HG03558 (cell line): ENCODE measurements around the gene TADA2B.

ENCODE experiments used
- ATAC-seq: cut with Tn5 transposase; IDR thresholded peaks from one replicate; pipeline ENCODE4 v1.9.1; 2021; ENCODE audit warnings: moderate number of reproducible peaks; ENCODE audit not compliant: unreplicated experiment; ENCODE audit errors: extremely low read depth

The TADA2B gene

DNA sequence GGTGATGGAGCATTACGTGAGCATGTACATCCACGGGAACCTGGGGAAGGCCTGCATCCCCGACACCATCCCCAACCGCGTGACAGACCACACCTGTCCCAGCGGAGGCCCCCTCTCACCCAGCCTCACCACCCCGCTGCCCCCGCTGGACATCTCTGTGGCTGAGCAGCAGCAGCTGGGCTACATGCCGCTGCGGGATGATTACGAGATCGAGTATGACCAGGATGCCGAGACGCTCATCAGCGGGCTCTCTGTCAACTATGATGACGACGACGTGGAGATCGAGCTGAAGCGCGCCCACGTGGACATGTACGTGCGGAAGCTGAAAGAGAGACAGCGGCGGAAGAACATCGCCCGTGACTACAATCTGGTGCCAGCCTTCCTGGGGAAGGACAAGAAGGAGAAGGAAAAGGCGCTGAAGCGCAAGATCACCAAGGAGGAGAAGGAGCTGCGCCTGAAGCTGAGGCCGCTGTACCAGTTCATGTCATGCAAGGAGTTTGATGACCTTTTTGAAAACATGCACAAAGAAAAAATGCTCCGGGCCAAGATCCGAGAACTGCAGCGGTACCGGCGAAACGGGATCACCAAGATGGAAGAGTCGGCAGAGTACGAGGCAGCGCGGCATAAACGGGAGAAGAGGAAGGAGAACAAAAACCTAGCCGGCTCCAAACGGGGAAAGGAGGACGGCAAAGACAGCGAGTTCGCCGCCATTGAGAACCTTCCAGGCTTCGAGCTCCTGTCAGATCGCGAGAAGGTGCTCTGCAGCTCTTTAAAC lies 11.1 kb downstream of the TADA2B start:
- ATAC-seq = no peak

DNA sequence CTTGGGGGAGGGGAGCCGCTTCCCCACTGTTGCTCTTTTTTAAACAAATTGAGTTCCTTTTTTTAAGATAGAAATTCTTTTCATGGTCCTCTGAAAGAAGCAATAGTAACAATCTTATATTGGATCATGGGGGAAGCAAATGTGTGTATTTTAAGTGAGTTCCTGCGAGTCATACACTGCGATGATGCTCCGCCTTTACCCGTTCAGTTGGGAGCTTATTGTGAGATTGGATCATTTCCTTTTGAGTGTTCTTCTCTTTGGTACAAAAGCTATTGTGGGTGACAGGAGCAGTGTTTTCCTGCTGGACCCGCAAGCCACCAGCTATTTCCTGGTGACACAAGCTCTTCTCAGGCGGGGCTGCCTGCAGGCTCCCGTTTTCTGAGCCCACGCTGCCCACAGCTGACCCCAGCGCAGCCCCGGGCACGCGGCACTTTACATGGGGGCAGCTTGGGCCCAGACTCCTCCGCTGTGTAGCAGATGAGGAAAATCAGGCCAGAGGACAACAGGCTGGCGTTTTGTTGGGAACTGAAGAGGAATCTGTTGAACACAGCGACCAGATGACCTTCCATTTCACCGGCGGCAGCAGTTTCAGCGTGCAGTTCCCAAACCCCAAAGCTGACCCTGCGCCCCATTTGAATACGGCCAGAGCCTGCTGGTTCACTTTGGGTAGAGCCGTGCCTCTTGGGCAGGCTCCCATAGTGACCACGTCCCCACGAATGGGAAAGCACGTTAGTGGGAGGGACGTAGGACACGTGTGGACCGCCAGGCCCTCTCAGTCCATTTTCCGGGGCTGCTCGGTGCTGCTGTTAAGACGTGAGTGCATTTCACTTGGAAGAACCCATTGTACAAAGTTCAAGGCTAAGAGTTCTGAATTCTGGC lies 12.2 kb downstream of the TADA2B start:
- ATAC-seq = no peak

DNA sequence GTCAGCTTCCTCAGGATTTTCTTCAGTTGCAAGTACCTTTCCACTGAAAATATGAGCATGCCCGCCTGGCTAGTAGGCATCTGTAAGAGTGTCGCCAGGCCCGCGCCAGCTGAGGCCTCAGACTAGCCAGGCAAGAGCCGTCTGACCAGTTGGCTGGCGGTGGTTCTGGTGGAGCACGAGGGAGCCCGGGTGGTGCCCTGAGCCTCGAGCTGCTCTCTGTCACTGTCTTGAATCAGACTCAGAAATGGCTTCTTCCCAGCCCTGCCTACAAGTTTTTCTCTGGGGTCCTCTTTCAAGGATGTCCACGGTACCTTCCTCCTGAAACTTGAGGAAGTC lies 12.8 kb downstream of the TADA2B start:
- ATAC-seq = no peak

DNA sequence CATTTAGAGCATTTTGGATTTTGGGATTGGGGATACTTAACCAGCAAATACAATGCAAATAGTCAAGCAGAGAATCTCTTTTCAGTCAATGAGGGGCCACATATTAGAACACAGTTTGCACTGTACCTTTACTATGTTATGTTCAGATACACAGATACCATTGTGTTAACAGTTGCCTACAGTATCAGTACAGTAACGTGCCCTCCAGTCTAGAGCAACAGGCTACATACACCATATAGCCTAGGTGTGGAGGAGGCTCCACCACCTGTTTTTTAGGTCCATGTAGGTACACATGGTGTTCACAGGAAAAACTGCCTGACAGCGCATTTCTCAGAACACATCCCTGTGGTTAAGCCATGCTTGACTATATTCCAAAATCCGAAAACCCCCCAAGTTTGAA lies 15.6 kb downstream of the TADA2B start:
- ATAC-seq = no peak

DNA sequence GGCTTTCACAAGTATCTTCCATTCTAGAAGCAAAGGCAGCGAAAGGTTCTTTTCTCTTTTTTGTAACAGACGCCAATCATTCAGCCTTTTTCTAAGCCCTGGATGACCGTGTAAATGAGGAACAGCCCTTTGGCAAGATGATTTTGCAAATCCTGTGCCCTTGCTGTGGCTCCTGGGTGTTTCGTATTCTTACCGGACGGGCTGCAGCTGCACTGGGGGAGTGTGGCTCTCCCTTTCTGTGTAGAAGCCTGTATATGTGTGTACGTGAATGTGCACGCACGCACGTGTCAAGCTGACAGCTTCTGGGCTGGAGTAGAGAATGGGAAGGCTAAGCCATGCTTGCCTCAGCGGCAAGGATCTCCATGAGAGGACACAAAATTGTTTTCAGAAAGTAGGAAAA lies 16.5 kb downstream of the TADA2B start:
- ATAC-seq = no peak

DNA sequence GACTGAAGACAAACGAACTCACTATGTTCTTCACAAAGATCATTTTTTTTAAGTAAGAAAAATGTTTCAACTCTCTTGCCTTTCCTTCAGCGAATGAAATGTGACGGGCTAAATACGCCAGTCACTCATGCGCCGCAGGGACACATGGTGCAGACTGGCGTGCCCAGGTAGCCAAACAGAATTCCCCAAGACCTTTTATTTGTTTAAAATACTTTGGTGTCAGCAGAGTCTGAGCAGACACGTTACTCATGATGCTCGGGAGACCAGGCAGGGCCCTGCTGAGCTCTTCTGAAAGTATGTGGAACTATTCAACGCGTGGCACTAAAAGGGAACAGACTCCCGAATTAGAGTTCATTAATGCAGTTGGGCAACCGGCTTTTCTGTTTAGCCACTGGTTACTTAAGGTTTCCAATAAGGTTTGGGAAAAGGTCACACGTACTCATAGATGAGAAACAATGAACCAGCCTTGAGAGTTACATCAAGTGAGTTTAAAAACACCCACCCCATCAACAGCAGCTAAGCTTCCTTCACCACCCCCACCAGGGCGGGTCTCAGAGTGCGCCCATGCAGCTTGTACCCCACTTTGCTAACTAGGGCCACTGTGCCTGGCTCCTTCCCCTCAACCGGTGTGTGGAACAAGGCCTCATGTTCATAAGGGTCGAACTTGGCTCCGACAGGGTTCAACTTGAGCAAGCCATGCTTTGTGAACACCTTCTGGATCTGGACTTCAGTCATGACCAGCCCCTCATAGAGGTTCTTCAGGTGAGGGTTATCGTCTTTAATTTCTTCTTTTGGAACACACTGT lies 17.4 kb downstream of the TADA2B start:
- no peak for ATAC-seq

DNA sequence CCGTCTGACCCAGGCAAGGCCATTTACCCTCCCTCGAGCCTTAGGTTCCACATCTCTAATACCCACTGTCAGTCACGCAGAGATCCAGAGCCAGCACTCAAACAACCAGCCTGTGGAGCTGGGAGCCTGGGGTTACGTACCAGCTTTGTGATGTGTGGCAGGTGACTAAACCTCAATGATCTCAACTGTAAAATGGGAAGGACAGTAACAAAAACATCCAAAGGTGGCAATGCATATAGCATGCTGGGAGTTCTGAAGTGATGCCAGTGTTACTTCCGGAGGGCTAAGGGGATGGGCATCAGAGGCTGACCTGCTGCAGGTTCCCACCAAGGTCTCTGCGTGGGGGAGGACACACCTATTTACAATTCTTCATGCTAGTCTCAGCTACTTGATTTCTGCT lies 18.6 kb downstream of the TADA2B start:
- no peak for ATAC-seq

DNA sequence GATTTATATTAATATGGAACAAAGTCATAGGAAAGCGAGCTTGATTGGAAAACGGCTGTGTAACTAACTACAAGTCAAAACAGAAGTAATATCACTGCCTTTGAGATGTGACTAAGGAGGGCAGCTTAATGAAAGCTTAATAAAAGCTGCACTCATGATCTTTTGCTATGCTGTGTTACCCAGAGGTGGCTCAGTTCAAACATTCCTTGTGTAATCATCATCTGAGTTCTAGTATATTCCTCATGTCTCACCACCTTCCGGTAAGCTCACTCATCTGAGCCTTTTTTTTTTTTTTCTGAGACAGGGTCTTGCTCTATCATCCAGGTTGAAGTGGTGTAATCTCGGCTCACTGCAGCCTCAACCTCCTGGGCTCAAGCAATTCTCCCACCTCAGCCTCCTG lies 19.6 kb downstream of the TADA2B start:
- ATAC-seq = no peak

DNA sequence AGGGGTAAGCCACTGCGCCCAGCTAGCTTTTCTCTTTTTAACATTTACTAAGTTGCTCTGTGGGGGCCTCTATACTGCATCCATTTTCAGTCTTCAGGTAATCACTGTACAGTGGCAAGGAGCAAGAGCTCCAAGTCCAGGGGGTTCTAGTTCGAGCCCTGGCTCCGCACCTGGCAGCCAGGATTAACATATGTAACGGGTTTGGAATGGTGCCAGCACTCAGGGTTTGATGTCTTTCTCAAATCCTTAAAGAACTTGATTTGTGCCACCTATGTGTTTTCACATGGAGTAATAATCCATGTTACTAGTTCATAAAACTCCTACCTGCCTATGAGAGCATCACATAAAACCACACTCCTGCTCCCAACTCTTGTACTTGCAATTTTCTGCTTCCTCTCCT lies 20.2 kb downstream of the TADA2B start:
- ATAC-seq = no peak

DNA sequence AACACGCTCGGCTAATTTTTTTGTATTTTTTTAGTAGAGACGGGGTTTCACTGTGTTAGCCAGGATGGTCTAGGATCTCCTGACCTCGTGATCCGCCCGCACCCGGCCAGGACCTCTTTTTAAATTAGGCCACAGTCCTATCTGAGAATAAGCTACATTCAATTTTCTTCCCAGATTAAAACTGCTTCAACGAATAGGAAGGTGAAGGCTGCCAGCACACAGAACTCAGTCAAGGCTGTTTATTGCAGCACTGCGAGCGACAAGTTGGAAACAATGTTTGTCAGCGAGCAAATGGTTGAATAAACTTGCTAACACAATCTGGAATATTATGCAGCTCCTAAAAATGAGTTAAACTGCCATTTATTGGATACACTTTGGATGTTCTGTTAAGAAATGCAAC lies 22.8 kb downstream of the TADA2B start:
- no peak for ATAC-seq

DNA sequence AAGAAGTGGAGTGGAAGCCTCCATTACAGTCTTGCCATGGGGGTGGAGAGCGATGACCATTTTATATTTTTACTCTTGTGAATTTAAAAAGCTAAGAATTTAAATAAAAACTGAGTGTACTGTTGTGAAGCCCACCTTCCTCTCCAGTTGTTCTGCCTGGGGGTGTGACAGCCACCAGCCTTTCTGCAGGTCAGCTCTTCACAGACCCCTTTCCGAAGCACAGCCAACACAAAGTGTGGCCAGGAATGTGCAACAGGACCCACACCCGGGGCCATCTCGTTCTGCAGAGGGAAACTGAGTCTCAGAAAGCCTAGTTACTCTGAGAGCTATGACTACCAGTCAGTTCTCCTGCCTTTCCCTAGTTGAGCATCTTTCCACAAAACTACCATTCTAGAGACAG lies 23.3 kb downstream of the TADA2B start:
- no peak for ATAC-seq

DNA sequence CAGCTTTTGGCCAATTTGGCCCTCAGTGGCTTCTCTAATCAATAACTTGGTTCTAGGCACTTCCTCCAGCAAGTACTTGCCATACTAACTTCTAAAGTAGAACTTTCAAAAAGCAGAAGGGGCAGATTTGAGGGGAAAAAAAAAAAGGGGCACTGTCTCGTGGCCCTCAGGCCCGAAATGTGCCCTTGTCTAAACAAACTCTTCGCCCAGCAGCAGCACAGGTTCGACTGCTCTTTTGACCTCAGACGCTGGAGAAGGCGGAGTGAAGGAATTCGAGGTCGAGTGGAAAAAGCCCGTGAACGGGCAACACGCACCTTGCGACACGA lies 23.9 kb downstream of the TADA2B start:
- no peak for ATAC-seq

DNA sequence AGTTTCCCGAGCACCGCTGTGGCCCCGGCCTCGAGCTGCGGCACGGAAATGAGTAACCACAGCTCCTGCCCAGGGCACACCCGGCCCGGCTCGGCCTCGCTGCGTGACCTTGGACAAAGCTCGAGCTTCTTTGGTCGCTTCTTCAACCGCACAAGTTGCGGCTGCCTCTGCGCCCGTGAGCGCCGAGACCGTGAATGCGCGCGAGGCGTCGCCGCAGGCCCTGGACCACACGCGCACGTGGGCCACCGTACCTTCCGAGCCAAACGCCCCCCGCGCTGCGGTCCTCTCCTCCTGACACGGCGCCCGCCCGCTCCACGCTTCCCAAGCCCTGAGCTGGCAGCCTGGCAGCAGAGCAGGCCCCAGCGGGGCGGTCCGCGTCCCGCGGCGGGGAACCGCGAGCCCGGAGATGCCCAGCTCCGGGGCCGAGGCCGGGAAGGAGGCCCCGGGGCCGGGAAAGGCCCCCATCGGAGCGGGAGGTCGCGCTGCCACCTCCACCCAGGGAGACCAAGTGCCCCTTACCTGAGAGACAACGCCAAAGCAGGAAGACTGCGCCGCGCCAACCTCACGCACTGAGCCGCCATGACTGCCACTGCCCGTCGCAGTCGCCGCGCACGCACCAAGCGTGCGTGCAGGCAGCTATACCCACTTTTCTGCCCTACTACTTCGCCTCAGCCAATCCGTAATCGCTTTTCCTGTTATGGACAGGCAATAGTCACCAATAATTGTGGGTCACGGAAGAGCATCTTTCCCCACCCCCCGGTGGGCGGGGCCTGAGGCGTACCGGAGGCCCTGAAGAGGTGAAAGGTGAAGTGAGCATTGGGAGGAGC lies 24.5 kb downstream of the TADA2B start, which contains the start of gene GRPEL1:
Gene GRPEL1, minus strand, starts transcription at position 613 of the 827 bp plus-strand sequence. Its CDS starts 32 bp downstream, at position 581.
- ATAC-seq = peak; percentile 91

DNA sequence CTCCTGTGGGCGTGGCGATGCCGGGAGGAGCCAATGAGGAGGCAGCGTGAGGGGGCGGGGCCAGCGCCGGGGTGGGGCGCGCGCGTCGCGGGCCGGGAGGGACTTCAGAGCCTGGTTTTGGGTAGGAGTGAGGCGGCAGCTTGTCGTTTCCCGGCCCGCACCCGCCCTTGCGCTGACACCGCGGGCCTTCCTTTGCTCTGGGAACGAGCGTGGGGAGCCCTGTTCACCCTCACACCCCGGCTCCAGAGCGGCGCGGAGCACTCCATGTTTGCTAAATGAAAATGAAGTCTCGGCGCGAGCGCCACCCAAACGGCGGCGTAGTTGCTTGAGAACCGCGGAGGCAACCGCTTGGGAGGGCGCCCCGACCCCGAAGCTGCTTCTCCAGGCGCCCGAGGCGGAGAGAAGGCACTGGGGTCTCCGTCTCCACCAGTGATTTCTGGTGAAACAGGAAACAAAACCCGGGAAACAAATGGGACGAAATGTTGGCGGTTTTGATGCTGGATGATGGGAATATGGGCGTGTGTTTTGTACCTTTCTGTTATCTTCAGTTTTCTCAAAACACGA lies 25.2 kb downstream of the TADA2B start:
- no peak for ATAC-seq

DNA sequence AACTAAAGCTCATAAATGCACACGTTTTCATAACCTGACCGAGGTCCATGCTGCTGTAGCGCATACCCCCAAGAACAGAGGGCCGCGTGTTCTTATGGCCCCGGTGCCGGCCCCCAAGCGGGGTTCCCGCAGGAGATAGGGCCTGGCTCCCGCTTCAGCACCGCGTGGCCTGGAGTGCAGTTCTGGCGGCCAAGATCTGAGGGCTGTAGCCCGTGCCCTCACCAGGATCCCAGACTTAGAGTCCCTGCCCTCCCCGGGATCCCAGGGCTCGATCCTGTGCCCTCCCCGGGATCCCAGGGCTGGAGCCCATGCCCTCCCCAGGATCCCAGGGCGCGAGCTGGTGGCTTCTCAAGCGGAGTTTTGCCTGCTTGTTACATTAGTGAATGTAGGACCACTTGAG lies 25.7 kb downstream of the TADA2B start:
- no peak for ATAC-seq

DNA sequence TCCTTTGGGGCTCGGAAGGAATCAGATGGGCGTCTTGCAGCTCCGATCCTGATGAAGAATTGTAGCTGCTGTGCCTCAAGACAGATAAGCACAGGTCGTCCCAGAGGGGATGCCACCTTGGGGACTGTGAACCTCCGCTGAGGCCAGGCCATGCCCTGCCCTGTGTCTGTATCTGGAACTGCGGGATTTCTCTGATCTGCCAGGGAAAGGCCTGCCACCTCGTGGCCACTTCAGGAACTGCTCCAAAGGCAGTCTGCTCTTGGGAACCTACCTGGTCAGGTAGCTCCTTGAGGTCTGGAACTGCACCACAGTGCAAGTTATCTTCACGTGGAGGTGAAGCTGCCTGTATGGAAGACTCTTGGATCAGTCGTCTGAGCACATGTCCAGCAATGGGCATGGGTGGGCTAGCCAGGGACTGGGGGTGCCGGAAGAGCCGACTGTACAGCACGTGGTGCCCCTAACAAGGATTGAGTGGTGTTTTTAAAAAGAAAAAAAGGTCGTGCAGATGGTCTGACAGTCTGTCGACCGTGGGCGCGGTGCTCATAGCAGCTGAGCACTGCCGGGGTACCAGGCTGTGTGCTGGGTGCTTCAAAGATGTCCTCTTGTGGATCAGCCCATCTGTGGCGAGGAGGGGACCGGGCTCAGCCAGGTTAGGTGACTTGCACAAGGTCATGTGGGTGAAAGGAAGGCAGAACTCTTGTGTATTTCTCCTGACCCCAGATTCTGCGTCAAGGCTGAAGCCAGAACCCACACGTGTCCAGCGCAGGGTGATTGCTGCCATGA lies 27.7 kb downstream of the TADA2B start:
- ATAC-seq = no peak

DNA sequence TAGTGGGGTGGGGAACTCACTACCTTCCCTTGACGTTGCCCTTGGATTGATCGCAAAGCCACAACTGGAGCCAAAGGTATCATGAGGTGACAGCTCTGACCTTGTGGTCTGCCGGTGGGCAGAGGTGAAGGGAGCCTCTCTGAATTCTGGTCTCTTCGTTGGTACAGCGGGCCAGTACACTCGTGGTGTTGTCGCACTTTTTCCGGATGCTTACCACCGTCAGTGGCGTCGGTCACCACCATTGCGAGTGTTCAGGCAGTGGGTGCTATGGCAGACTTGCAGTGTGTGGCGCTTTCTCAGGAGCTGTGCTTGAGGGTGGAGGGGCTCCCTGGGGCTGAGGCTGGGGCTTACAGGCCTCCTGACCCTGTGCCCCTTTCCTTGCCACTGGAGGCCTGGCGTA lies 29.9 kb downstream of the TADA2B start:
- no peak for ATAC-seq

DNA sequence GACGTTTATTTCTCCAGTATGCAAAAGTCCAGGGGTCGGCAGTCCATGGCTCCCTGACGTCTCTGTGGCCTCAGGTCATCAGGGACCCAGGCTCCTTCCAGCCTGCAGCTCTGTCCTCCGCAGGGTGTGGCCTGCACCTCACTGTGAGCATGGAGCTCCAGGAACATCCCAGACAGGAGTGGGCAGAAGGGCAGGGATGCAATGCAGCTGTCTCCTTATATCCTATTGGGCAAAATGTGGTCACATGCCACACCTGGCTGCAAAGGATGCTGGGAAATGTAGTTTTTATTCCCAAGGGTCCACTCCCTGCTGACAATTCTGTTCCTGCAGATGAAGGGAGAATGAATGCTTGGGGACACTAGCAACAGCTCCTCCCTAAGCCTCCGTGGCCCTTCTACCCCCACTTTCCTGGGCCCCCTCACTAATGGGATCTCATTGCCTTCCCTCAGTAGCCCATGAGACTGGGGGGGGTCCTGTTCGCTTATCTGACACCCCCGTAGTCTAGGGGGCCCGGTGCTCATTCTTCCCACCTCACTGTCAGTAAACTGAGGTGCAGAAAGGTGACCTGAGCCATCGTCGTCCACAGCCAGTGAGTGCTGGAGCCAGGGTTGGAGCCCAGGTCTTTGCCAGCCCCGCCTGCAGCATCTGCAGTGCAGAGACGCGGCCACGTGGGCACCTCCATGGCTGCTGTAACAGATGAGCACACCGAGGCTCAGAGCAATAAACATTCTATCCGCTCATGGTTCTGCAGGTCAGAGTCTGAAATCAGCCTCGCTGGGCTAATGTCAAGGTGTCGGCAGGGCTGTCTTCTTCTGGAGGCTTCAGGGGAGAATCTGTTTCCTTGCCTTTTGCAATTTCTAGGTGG lies 30.6 kb downstream of the TADA2B start:
- ATAC-seq = no peak
